Ramos (cell line): Measurements from ENCODE around the gene AMMECR1.
"Not testable (repeated sequence)": the region's sequence is repeated elsewhere in the genome, so short reads cannot be mapped to it uniquely, and the experiment has no call there.

ENCODE experiments used
- in situ Hi-C: fragments of 300-500 bp; cut with MboI; formaldehyde crosslinking; loops from one replicate; pipeline ENCODE4 v1.14.3; 2022; ENCODE audit warnings: low sequenced_read_pairs; ENCODE audit not compliant: unreplicated experiment

The AMMECR1 gene

DNA sequence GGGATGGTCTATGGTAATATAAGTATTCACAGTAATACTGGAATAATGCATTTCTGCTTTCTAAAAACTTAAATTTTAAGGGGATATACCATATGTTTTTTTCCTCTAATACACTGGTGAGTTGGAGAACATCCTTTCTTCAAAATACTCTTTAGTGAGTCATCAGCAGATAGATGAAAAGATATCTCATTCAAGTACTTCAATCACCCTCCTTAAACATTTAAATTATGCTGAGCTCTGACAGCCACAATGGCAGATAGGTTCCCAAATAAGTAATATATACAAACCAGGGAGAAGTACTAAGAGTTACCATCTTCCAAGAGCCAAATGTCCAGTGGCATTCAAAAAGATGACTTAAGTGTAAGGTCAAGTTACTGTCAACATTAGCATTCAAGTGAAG, 52.2 kb downstream of the AMMECR1 start:
- in situ Hi-C loops: no loop called here

DNA sequence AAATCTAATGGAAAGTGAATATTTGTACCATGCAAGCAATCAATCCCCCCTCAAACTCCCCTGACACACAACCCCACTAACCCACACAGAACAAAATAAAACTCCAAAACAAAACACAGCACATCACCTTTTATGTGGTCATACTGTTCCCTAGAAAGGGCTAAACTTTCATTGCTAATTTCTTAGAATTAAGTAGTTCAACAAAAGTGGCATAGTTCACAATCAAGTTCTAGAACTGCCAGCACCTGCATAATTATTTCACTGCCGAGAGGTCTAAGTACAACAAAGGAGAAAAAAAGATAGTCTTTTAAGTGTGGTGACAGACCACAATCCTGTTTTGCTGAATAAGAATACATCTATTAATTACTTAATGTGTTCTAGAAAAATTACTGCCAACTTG, 58.8 kb downstream of the AMMECR1 start:
- in situ Hi-C loops: no loop called here

DNA sequence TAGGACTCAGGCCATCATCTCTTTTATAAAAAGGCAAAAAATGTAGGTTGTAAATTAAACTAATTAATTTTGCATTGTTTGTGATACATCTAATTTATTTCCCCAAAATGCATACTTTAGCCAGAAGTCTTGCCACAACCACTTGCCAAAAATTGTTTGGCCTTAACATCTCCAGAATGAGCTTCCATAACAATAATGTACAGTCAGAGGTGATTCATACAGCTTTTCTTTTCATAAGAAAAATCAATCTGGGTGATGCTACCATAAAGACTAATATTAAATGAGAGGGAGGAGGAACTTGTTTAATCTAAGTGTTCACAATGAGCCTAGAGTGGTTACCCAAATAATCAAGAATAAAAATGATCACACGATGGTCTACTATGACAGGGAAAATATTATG, 59.3 kb downstream of the AMMECR1 start:
- in situ Hi-C loops: no loop called here

GRCh38 chrX:110257889-110258288, 60.0 kb downstream of the AMMECR1 start:
- in situ Hi-C loops: no loop called here

- in situ Hi-C loops: no loop called here
Measured at GRCh38 chrX:110252711-110253110, 65.2 kb downstream of the AMMECR1 start.

DNA sequence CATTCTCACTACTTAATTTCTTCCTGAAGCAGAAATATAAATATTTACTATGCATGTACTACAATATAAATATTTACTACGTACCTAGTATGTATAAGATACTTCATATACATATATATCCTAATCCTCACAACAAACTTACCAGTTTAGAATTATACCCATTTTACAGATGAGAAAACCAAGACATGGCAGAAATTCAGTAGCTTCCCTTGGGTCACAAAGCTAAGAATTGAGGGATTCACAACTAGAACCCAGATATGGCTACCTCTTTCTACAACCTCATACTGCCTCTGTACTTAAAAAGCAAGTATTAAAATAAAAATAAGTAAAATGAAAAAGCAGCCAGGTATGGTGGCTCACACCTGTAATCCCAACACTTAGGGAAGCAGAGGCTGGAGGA, 65.9 kb downstream of the AMMECR1 start:
- in situ Hi-C loops: no loop called here

- in situ Hi-C loops: no loop called here
Measured at GRCh38 chrX:110251526-110251925, 66.4 kb downstream of the AMMECR1 start.

- in situ Hi-C loops: no loop called here
Measured at GRCh38 chrX:110250847-110251246, 67.0 kb downstream of the AMMECR1 start.

DNA sequence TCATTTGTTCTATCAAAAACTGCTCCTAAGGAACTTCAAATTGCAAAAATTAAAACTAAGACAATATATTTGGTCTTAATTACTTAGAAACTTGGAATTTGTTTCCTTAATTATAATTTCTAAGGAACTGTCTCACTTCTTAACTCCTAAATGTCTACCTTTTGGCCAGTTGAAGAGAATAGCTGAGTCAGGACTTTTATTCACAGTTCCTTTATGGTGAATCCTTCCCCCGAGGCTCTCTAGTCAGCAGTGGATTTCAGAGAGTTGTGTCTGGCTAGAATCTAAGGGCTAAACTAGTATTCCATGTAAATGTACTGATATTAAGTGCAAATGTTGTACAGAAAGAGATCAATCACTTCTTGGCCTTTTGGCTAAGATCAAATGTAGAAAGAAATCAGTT, 69.3 kb downstream of the AMMECR1 start:
- in situ Hi-C loops: no loop called here

GRCh38 chrX:110245011-110245410, 72.9 kb downstream of the AMMECR1 start:
- in situ Hi-C loops: no loop called here

DNA sequence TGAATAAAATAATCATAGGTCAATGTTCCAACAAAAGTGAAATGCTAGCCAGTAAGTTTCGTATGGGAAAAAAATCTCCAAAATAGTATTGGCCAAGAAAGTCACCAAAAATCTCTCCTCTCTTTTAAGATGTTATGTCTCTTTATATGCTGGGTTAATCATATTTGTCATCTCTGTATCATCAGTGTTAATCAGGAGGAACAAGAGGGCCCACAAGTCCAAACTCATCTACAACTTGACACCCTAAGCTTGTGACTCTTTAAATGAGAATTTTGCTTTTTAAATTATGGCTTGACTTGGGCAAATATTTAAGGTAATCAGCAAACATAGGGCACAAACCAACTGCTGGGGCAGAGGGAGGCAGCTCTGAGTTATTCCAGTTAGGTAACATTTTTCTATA, 75.5 kb downstream of the AMMECR1 start:
- in situ Hi-C loops: no loop called here

GRCh38 chrX:110241816-110242215, 76.1 kb downstream of the AMMECR1 start:
- in situ Hi-C loops: no loop called here

DNA sequence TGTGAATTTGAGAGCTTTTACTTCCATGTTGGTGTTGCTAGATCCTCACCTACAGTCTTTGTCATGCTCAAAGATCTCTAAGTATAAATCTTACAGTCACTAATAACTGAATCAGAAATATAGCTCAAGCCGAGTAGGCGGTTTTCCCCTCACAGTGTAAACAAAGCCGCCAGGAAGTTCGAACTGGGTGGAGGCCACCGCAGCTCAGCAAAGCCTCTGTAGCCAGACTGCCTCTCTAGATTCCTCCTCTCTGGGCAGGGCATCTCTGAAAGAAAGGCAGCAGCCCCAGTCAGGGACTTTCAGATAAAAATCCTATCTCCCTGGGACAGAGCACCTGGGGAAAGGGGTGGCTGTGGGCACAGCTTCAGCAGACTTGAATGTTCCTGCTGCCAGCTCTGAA, 79.6 kb downstream of the AMMECR1 start:
- in situ Hi-C loops: not testable (repeated sequence)

DNA sequence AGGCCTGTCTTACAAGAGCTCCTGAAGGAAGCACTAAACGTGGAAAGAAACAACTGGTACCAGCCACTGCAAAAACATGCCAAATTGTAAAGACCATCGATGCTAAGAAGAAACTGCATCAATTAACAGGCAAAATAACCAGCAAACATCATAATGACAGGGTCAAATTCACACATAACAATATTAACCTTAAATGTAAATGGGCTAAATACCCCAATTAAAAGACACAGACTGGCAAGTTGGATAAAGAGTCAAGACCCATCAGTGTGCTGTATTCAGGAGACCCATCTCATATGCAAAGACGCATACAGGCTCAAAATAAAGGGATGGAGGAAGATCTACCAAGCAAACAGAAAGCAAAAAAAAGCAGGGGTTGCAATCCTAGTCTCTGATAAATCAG, 86.4 kb downstream of the AMMECR1 start:
- in situ Hi-C loops: not testable (repeated sequence)

DNA sequence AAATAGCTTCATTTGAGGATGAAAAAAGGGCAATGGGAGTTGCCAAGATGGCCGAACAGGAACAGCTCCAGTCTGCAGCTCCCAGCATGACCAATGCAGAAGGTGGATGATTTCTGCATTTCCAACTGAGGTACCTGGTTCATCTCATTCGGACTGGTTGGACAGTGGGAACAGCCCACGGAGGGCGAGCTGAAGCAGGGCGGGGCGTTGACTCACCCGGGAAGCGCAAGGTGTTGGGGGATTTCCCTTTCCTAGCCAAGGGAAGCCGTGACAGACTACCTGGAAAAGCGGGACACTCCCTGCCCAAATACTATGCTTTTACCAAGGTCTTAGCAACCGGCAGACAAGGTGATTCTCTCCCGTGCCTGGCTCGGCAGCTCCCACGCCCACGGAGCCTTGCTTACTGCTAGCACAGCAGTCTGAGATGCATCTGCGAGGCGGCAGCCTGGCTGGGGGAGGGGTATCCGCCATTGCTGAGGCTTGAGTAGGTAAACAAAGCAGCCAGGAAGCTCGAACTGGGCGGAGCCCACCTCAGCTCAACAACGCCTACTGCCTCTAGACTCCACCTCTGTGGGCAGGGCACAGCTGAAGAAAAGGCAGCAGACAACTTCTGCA, 88.3 kb downstream of the AMMECR1 start:
- in situ Hi-C loops: not testable (repeated sequence)

- in situ Hi-C loops: no loop called here
Measured at GRCh38 chrX:110228453-110228852, 89.4 kb downstream of the AMMECR1 start.

DNA sequence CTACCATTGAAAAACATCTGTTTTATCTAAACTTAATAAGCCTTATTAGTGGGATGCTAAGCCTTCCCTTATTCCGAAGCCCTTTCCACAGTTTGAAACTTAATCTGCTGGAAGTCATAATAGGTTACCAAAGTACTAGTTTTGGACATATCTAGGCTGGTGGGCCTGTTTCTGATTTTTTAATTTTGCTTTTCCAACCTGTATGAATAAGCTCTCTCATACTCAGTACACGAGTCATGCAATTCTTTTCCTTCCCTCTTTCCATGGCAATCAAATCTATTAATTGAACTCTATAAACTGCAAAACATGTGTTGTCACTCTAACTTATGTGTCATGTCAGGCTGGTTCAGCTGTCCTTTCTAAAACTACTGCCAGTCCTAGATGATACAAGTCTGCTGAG, 91.0 kb downstream of the AMMECR1 start:
- in situ Hi-C loops: no loop called here

DNA sequence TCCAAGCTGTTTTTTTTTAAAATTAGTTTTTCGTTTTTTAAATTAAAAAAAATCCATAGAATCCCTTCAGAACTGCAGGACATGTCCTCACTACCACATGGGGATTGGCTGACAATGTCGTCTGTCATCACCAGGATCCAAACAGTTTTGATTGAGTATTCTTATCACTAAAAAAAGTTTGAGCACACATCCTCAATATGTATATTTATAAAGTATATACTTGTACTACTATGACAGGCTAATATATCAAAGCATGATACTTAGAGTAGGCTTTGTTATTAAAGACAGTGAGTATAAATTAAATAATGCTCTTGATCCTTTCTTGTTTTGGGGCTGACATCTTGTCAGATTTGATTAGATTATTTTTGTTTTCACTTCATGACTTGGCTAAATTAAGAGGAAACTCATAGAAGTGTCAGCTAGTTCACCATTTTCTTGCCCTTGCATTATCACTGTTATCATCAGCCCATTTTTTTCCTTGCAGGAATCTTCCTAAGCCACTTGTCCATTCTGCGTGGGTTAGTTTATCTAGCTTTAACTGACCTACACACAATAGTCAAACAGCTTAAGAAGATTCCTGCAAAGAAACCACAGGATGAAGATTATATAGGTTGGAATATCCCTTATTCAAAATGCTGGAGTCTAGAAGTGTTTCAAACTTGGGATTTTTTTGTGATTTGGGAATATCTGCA, 92.8 kb downstream of the AMMECR1 start:
- in situ Hi-C loops: no loop called here

DNA sequence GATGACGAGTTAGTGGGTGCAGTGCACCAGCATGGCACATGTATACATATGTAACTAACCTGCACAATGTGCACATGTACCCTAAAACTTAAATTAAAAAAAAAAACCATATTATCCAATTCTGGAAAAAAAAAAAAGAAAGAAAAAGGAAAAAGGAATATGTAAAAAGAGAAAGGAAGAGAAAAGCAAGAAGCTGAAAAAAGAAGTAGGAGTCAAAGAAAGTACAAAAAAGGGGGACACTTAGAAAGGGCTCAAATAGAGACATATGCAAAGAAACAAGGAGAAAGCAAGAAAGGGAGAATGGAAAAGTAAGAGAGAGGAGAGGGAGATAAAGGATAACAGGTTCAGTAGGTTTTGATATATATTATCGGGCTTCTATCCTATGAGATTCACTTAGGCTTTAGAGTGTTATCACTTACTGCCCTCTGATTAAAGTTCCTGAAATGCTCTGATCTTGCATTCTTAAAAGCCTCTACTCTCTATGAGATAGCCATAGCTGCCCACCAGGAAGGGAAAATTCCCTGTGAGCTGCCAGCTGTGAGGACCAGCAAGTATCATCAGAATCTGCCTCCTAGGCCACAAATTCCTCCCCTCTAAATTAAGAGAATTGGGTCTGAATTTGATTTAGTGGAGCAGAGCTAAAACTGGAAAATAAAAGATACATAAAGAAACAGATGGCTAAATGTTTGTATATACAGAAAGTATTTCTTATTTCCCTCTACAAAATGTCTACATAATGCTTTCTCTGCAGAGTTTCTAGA, 95.2 kb downstream of the AMMECR1 start:
- in situ Hi-C loops: no loop called here

GRCh38 chrX:110219920-110220319, 98.0 kb downstream of the AMMECR1 start:
- in situ Hi-C loops: no loop called here

- in situ Hi-C loops: no loop called here
Measured at GRCh38 chrX:110218591-110218990, 99.3 kb downstream of the AMMECR1 start.
